ENCODE results near the gene SLC1A3.

GRCh38 chr5:36637101-36637500, 30.7 kb downstream of the SLC1A3 start:
- TF ChIP-seq CTCF (conservative IDR thresholded peaks at IDR 0.05; ENCODE audit: low read depth, low read length), result no peak
- no peak for TF ChIP-seq EZH2 (IDR thresholded peaks at IDR 0.05; ENCODE audit: borderline replicate concordance, low read depth, low read length, poor library complexity, severe bottlenecking)

All from A673 (cell line).